ENCODE results near the gene NBDY.

The NBDY gene

GRCh38 chrX:56762707-56763555 is 33.9 kb downstream of the NBDY start:
- Mint-ChIP-seq H3K27ac (peak overlapping the region; percentile 97 to 100 (median 99)), H3K4me1 (peaks cover 28% of the 10 kb centered on the region), H3K4me3 (peak overlapping the region in 1 of 3 experiments; percentile 87), H3K27me3 (ENCODE audit: low read depth) (no peaks in the 10 kb centered on the region), H3K9me3 (peaks cover 6% of the 10 kb centered on the region), H3K36me3 (ENCODE audit: low read depth) (peaks cover 15% of the 10 kb centered on the region)
- no peak for TF ChIP-seq CTCF (IDR thresholded peaks at IDR 0.05; ENCODE audit: unreplicated experiment in 3 of 3)

- Mint-ChIP-seq H3K4me1 (peaks cover 28% of the 10 kb centered on the region), H3K9me3 (peaks cover 6% of the 10 kb centered on the region), H3K4me3 (peak overlapping the region; percentile 80 to 88 (median 87)), H3K36me3 (ENCODE audit: low read depth) (peaks cover 15% of the 10 kb centered on the region), H3K27me3 (ENCODE audit: low read depth) (no peaks in the 10 kb centered on the region), H3K27ac (peak overlapping the region; percentile 97 to 100 (median 99))
- peak; percentile 7 to 29 (median 10) for TF ChIP-seq CTCF (IDR thresholded peaks at IDR 0.05; ENCODE audit: unreplicated experiment in 3 of 3)
Measured at GRCh38 chrX:56763556-56764152, 34.6 kb downstream of the NBDY start.

- TF ChIP-seq CTCF (IDR thresholded peaks at IDR 0.05; ENCODE audit: unreplicated experiment in 3 of 3), result peak; percentile 34 to 57 (median 48)
- Mint-ChIP-seq H3K4me1 (peaks cover 28% of the 10 kb centered on the region), H3K4me3 (peak overlapping the region; percentile 80 to 88 (median 87)), H3K27ac (peak overlapping the region; percentile 97 to 100 (median 99)), H3K27me3 (ENCODE audit: low read depth) (no peaks in the 10 kb centered on the region), H3K36me3 (ENCODE audit: low read depth) (peaks cover 15% of the 10 kb centered on the region), H3K9me3 (peaks cover 6% of the 10 kb centered on the region)
Measured at GRCh38 chrX:56764153-56764974, 35.3 kb downstream of the NBDY start.

GRCh38 chrX:56764975-56765791 is 36.1 kb downstream of the NBDY start:
- Mint-ChIP-seq H3K4me3 (peak overlapping the region; percentile 26 to 60 (median 55)), H3K9me3 (peaks cover 6% of the 10 kb centered on the region), H3K4me1 (peaks cover 28% of the 10 kb centered on the region), H3K27me3 (ENCODE audit: low read depth) (no peaks in the 10 kb centered on the region), H3K27ac (peak overlapping the region; percentile 97 to 100 (median 99)), H3K36me3 (ENCODE audit: low read depth) (peaks cover 15% of the 10 kb centered on the region)
- TF ChIP-seq CTCF (IDR thresholded peaks at IDR 0.05; ENCODE audit: unreplicated experiment in 3 of 3), result no peak

GRCh38 chrX:56765811-56766553 is 36.9 kb downstream of the NBDY start:
- no peak for TF ChIP-seq CTCF (IDR thresholded peaks at IDR 0.05; ENCODE audit: unreplicated experiment in 3 of 3)
- H3K9me3 Mint-ChIP-seq, result peaks cover 6% of the 10 kb centered on the region
- peaks cover 28% of the 10 kb centered on the region for H3K4me1 Mint-ChIP-seq
- no peaks in the 10 kb centered on the region for H3K27me3 Mint-ChIP-seq (ENCODE audit: low read depth)
- H3K4me3 Mint-ChIP-seq, result peak overlapping the region; percentile 55 to 72 (median 70)
- H3K27ac Mint-ChIP-seq, result peak overlapping the region; percentile 97 to 100 (median 99)
- peaks cover 15% of the 10 kb centered on the region for H3K36me3 Mint-ChIP-seq (ENCODE audit: low read depth)

Measured in nephron (organoid).